Measurements from ENCODE around the gene HOXA7.

The HOXA7 gene

DNA sequence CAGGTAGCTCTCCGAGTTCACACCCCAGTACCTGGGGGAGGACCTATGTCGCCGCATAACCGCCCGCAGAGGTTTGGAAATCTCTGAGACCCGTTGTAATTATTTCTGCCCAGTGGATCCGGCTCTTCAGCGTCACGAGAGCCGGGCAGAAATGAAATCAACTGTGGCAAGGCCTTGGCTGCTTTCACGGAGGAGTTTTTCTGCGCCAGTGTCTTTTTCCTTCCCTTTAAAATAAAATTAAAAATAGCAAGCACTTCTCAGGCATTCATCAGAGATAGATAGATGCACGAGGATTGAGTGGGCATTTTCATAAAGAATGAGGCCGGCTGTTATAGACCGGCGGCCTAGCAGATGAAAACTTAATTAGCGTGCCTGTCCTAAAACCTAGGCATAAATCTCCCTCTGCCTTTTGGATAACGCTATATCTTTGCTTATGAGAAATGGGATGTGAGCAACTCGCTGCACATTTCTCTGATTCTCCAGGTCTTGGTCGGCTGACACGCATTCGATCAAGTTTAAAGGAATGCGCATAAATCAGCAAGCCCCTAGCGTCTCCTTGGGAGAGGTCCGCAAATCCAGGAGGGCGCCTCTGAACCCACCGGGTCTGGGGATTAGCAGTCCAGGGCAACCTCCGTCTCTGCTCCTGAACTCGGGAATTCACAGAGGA is 37.0 kb upstream of the HOXA7 start:
- no peak for DNase-seq (ENCODE audit: low read depth)

DNA sequence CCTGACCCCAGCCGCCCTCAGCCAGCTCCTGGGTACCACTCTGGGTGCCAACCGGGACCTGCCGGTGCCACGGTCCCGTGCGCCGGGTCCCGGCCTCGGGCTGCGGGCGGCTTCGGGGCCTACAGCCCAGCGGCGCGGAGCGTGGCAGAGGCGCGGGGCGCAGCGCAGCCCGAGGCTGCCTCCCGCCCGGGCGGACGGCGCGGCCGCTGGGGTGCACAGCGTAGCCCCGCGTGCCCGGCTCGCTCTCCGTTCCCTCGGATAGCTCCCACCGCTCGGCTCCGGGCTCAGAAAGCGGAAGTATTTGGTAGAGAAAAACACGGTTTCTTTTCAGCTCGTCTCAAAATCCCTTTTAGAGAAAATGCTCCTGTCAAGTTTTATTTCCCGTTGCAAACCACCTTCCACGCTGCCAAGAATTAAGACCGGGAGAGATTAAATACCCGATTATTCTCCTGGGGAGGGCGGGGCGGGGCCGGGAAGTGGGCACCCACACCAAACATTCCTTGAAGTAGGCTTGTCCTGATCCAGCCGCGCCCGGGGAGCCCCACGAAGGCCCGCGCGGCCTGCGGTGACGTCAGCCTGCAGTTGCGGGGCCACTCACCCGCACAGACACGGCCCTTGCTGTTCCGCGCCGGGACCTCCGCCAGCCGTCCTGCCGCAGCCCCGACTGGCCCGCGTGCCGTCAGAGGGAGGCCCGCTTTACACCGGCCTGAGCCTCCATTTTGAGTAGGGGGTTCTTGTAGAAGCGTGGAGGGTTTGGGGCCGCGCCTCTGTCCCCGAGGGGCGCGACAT is 36.3 kb upstream of the HOXA7 start:
- no peak for DNase-seq (ENCODE audit: low read depth)

DNA sequence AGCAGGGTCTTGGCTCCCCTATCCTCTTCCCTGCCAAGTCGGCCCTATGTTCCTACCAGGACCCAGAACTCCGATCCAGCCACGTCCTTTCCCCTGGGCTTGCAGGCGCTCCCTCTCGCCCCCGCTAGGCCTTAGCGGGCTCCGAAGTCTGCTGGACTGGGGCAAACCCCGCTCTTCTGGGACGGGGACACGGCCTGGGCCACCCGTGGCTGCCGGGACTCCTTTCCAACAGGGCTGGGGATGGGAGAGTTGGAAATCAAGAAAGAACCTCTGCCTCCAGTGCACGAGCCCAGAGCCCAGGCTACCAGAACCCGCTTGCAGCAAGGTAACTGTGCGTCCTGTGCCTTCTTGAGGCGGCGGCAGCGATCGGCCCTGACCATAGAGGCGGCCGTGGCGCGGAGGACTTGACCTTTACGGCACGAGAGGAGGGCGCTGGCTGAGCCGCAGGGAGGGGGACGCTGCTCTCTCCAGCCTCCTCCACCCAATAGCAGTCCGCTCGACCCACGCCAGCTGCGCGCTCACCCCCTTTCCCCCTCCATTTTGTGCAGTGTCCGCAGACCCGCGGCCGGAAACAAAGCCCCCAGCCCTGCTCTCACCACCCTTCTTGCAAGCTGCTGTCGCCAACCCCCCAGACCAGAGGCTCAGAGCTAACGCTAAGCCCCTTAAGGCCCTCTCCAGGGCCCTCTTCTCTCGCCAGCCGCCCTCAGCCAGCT is 35.5 kb upstream of the HOXA7 start:
- DNase-seq (ENCODE audit: low read depth): no peak

DNA sequence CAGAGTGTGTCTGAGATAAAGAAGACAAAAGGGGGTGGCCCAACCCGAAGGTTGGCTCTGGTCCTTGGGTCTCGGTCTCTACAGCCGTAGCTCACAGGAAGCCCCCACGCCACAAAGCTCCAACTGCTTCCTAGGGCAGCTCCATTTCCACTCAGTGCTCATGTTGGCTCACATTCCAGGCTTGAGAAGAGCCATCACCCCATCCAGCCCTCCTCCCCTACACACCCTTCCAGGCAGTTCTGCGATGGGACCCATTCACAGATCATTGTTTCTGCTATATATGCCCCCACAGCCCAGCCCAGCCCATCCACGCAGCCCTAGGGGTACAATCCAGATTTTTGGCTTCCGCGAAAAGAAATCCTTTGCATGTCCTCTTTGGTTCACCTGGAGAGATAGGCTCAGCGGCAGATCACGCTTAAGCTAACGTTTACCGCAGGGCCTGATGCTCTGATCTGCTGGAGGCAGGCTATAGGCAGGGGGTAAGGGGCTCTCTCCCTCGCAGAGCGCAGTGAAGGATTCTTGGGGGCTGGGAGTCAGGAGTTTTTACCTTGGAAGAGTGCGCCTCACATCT is 34.8 kb upstream of the HOXA7 start:
- no peak for DNase-seq (ENCODE audit: low read depth)

DNA sequence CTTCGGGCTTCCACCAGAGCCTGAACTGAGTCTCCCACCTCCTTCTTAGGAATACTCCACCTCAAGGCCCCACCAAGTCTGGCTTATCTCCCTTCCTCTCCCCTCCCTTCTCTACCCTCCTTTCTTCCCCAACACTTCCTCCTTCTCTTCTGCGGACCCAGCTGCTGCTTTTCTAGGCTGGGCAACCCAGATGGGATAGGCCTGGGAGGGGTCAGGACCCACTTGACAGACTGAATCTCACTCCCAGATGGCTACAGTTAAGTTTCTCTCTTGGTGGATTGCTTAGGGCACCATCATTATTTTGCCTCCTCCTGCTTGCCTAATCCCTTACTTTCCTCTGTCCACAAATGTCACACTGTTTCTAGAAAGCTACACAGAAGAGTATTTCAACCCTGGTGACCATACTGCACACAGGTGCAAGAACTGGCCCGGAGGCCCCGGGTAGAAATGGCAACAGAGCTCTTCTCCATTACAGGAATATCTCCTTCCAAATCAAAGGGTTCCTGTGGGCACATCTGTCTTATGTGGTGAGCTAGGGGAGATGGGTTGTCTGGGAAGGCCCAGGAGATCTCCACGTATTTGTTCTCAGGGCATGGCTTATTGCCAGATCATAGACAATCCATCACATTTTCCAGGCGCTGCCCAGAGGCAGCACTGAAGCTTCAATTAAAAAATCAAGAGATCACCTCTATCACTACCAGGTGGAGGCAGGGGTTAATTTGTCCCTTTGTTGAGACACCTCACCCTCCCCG is 33.7 kb upstream of the HOXA7 start:
- DNase-seq (ENCODE audit: low read depth): no peak

DNA sequence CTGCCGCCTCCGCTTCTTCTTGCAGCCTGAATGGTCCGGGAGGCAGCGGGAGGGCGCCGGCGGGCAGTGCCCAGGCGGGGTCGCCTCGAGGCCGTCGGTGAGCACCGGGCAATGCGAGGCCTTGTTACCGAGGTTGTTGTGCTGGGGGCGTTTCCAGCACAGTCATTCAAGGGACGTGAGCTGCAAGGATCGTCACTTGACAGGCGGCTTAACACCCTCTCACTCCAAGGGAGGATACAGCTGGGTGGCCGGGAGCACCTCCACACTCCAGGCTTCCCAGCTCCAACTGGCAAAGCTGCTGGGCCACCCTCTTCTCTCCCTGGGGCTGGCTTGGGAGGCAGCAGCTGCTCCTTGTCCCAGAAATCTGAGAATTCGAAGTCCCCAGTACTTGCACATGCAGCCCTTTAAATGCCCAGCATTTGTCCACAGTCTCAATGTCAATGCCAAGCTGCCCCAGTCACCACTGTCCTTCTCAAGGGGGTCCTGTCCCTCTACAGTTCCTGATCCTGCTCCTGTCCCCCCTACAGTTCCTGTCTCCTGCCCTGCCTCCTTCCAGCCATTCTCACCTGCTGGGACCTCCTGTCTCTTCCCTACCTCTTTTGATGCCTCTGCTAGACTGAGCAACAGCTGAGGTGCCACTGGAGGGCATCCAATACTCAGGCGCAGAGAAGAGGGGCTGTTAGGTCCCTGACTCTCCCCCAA is 33.0 kb upstream of the HOXA7 start:
- DNase-seq (ENCODE audit: low read depth): no peak

DNA sequence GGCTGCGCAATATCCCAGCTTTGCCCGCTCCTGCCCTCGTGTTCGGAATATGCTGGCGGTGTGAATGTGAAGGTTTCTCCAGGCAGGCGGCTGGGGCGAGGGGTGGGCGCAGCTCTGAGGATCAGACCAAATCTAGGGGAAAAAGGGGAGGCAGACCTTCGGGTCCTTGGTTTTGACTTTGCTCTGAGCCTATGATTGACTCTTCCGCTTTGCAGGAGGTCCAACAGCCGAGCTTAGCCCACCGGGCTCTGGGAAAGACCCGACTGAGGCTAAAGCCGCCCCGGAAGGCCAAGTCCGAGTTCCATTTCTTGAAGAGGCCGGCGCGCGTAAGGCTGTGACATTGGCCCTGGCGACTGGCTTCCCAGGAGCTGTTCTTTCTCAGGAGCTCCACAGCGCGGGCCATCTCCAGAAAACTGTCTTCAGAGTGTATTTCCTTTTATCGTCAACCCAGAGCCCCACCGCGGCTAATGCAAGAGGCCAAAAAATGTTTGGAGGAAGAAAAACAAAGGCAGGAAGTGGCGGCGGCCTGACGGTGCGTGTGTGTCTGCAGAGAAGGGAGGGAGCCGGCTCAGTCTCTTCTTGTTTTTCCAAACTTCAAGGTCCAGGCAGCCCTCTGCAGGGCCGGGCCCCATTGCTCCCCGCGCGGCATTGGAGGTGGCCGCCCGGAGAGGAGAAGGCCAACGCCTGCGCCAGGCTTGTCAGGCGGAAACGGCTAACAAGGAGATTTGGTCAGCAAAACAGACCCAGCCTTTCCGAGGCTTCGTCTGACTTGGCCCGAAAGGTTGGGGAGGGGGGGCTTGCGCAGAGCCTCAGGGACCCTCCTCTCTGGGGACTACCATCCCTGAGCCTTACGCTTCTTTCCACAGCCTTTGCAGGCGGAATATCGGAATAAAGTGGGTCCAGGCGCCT is 32.2 kb upstream of the HOXA7 start:
- no peak for DNase-seq (ENCODE audit: low read depth)

DNA sequence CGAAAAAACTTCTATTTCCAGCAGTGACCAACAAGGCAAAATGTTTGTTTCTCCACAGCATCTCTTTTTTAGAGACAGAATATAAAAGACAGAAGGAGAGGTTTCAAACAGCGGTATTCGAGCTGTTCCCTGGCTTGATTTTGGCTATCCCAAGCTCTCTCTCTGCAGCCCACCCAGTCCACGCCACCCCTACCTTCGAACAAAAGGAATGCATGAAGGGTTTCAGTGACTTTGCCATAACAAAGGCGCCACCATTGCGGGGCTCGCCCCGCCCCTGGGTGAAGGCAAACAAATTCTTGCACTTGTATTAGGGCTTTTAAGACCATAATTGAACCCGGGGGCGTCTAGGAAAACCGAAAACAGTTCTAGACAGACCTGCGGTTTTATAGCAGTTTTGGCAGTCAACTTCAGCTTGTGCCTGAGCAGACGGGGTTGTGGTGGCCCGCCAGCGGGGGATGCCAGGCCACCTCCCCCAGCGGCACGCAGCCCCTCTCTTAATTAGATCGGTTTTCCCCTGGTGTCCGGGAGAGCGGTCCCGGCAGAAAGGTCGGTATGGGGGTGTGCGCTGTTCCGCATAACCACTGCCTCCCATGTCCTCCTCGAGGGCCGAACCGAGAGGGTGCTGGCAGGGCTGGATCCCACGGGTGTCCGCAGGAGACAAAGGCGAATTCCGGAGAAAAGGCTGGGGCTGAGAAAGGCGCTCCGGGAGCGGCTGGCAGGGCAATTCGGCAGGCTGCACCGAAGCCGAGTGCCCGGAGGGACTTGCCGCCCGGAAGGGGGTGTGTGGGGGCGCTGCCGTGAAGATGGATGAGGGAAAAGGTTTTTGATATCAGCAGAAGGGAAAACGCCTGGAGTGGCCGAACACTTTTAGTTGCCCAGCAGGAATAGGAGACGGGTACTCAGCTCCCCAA is 31.3 kb upstream of the HOXA7 start:
- DNase-seq (ENCODE audit: low read depth): no peak

DNA sequence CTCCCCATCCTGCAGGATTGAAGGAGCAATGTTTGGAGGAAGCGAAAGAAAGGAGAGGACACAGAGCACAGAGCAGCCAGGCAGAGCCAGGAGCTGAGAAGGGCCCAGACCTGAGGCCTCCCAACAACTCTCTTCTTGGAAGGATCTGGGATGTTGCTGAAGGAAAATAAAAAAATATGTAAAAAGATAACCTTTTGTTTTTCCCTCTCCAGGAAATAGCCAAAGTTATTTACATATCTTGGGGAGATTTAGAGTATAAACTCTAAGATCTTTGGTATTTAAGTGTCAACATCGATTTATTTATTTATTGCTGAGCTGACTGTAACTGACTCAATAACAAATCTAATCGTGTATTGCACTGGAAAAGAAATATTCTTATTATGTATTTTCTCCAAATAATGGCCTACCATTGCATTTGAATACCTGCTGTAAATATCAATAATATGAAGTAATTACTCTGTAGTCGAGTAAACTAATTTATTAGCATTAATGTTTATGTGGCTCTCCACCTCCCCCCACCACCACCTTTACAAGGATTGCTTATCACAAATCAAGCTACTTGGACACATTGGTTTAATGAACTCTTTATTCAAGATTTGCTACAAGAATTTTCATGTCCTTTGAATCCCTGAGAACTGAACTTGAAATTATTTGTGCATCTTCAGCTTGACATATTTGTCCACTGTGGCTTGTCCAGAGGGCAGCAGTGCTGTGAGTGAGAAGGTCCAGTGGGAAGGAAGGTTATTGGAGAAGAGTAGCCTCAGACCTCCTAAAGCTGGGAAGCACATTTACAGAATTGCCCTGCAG is 30.4 kb upstream of the HOXA7 start:
- DNase-seq (ENCODE audit: low read depth): no peak

DNA sequence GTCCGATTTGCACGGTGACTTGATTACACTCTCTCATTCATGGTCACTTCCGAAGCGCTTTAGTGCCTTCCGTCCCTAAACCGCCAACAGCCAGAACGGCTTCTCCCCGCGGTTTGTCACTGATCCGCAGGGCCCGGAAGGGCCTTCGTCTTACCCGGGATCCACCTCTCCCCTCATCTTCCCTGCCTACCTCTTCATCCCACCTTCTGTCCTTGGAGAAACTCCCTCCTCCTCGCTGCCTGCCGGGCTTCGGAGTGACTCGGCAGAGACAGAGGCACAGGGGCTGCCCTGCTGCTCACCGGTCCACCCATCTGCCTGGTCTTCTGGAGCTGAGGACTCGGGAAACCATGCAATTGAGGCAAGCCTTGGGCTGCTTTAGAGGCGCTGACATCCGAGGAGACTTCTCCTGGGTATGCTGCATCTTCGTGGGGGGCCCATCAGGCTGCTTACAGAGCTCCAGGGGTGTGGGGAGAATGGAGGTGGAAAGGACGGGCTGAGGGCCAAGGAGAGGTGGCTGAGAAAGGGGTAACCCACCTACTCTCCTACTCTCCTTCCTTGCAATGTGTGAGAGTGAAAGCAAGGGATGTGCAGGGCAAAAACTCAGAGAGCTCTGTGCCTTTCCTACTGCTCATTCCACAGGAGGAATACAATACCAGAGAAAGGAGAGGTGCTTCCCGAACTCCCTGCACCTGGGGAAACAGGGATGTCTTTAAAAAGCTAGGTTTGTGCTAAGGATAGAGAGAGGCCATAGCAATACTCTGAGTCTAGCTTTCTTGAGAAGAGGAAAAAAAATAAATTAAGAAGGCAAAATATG is 29.6 kb upstream of the HOXA7 start:
- DNase-seq (ENCODE audit: low read depth): no peak

DNA sequence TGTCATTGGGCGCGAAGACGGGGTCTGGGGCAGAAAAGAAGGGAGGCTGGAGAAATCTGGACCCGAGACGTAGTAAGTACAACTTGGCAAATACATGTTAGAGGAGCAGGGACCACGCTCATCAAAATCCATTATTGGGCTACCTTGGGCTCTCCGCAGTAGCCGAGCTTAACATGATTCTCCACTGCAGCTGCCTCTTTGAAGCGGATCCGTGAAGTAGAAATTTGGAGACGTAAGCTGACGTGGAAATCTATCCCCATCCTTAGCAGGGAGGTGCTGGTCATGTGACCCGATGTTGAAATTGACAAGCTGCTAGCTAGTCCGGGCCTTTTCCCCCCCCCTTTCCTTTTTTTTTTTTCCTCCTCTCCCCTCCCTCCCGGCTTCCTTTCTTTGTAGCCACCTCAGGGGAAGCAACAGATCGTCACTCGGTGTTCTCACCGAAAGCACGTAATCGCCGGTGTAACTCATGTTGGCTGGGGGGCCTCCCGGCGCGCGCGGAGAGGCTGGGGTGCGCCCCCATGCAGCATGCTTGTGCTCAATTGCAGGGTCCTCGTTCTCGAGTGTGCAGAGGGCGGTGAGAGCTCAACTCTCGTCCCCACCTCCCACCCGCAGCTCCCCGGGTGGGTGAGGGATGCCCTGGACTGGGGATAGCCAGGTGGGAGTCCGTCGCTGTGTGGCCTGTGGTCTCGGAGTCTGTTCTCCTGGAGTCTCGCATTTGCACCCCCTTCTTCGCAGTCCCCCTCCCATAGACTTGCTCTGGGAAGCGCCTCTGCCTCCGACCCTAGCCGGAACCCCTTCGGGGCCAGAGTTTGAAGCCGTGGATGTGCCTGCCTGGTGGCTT is 28.8 kb upstream of the HOXA7 start, which contains the start of gene HOXA11:
Gene HOXA11 (minus strand): TSS at position 220 of the 841 bp plus-strand sequence. CDS start 88 bp downstream, at position 132.
- DNase-seq (ENCODE audit: low read depth): no peak

DNA sequence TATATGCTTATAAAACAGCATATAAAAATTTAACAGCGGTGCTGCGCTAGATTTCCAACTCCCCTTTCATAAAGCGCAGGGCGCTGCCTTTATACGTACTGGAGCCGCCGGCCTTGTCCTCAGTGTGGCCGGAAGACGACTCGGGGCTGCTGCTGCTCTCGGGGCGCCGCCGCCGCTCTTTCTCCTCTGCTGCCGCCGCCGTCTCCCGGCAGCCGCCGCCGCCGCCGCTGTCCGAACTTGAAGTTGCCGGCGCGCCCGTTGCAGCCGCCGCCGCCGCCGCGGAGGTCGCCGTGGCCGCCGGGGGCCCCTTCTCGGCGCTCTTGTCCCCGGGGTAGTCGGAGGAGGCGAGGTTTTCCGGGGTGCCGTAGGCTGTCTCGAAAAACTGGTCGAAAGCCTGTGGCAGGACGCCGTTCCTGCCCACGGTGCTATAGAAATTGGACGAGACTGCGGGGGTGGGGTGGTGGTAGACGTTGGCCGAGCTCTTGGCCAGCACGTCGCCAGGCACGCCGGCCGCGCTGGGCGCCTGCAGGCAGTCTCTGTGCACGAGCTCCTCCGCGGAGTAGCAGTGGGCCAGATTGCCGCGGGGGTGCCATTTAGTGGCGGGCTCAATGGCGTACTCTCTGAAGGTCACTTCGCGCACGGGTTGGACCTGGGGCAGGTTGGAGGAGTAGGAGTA is 28.0 kb upstream of the HOXA7 start:
- no peak for DNase-seq (ENCODE audit: low read depth)

DNA sequence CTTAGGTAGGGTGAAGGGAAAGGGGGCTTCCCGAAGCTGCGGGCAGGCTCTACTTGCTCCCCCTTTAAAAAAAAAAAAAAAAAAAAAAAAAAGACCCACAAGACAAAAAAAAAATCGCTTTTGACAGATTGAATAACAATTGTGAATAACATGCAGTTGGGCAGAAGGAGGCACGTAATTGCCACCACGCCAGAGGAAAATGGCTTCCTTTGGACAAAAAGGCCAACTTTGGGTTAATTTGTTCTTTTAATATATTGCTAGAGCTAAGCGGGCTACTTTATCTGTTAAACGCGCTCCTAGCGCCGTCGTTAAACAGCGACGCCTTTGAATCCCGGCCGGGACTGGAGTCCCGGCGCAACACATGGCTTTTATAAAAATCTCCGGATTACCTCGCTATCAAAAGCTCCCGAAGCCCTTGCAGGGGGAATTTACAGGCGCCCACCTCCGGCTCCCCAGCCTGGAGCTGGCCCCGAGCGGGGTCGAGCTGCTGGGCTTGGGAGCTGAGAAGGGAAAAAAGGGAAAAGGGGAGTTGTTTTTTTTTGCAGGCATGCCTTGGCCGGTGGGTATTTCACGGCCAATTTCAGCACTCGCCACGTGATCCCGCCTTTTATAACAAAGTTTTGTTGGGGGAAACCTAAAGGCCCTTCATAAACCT is 27.3 kb upstream of the HOXA7 start:
- DNase-seq (ENCODE audit: low read depth): no peak

DNA sequence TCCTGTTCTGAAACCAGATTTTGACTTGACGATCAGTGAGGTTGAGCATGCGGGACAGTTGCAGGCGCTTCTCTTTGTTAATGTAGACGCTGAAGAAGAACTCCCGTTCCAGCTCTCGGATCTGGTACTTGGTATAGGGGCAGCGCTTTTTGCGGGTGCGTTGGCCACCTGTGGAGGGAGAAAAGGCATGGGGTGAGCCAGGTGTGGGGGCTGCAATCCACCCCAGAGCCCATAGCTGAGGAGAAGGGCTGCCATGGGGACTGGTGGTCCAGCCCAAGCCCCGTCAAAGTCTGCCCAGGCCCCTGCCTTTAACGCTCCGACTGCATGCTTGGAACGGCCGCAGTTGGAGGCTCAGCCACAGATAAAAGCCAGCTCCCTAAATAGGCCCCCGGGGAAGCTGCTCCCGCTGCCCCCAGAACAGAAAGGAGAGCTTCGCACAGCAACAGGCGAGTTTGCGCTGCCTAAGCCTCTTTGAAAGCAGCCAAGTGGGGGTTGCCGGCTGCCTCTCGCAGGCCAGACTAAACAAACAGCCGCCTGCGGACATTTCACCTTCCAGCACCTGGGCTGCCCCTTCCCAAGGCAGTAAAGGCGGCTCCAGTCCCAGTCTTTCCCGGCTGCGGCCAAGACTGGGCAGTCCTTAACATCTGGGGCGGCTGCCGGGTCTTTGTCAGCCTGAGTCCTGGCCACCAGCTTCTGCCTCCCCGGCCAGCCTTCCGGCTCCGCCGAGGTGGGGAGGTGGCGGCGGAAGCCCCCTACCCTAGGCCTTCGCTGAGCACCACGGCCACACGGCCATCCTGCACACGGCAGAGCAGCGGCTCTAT is 26.6 kb upstream of the HOXA7 start:
- DNase-seq (ENCODE audit: low read depth): no peak
